Caki2 (cell line): ENCODE data around the gene GALNT10. TPM values are rescaled to one million over a fixed set of nuclear protein-coding genes. Genes with fewer than 3 reads are reported as not detected.

Experiments
- DNase-seq: peaks from one replicate; pipeline ENCODE4 v3.0.0-alpha.2; 2015; ENCODE audit warnings: low read depth
- in situ Hi-C: cut with HindIII; loops from 2 replicates; pipeline ENCODE4 v1.10.0; 2016; ENCODE audit warnings: low sequenced_read_pairs, low pct_unique_long_range_greater_than_20kb, mixed read lengths
- total RNA-seq: library from RNA; depleted of rRNA; stranded (reverse); fragments of >200 nt; shearing (Covaris generic); gene quantifications from 2 replicates; pipeline ENCODE4 v1.2.3, GENCODE V29; 2014; ENCODE audit warnings: low replicate concordance

Gene GALNT10
- total RNA-seq, 1 experiment from 2014 or later, result 19.8 TPM

DNA sequence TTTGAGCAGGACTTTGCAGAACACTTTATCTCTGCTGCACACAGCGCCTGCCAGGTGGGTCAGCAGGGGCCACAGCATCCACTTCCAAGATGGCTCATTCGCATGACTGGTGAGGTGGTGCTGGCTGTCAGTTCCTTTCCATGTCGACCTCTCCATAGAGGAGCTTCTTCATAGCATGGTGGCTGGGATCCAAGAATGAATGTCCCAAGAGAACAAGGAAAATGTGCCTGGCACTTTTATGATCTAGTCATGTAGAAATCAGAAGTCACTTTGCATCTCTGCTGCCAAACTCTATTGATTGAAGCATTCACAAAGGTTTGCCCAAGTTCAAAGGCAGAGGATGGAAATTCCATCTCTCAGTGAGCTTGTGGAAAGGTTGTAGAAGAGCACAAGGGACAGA is 85.0 kb downstream of the GALNT10 start:
- no peak for DNase-seq
- in situ Hi-C loops, result no loop called here

- DNase-seq, result no peak
- in situ Hi-C loops, result no loop called here
Observed at GRCh38 chr5:154276261-154276972, 85.9 kb downstream of the GALNT10 start.

GRCh38 chr5:154276973-154277331 is 86.4 kb downstream of the GALNT10 start:
- in situ Hi-C loops, result no loop called here
- DNase-seq, result no peak

- in situ Hi-C loops, result no loop called here
- DNase-seq, result no peak
Observed at GRCh38 chr5:154277499-154277898, 87.0 kb downstream of the GALNT10 start.

DNA sequence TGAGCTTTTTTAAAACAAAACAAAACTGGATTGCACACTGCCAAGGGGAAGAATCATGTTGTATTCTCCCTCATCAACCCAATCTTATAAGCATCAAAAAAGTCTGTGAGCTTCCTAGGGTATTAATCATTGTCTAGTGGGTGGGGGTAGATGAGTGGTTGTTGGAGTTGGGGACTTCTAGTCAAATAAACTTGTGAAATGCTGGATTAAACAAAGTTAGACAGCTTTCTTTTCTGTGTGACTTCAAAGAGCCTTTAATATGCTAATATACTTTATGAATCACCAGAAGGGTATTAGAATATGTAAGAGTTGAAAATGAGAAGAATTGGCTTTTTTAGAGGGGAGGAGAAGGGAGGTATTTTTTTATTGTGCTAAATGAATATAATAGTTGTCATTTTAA is 87.7 kb downstream of the GALNT10 start:
- in situ Hi-C loops, result no loop called here
- no peak for DNase-seq

- in situ Hi-C loops, result no loop called here
- DNase-seq, result no peak
Observed at GRCh38 chr5:154278908-154279307, 88.4 kb downstream of the GALNT10 start.

DNA sequence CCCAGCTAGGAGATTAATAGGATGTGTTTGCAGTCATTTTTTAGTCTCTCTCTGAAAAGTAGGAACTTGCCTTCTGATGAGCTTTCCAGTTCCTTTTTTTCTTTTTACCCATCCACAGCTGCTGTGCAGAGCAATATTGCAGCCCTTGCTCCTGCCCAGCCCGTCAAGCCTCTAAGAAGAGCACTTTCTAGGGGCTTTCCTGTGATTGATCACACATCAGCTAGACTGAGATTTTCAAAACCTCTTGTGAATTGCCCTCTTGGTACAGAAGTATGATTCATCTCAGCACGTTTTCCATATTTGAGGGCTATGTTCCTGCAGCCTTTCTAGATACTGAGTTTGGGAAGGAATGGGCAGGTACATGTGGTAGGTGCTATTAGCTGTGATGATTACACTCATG is 93.9 kb downstream of the GALNT10 start:
- no peak for DNase-seq
- in situ Hi-C loops, result no loop called here

- in situ Hi-C loops, result no loop called here
- peak; percentile 51 for DNase-seq
Observed at GRCh38 chr5:154285661-154286408, 95.3 kb downstream of the GALNT10 start.

DNA sequence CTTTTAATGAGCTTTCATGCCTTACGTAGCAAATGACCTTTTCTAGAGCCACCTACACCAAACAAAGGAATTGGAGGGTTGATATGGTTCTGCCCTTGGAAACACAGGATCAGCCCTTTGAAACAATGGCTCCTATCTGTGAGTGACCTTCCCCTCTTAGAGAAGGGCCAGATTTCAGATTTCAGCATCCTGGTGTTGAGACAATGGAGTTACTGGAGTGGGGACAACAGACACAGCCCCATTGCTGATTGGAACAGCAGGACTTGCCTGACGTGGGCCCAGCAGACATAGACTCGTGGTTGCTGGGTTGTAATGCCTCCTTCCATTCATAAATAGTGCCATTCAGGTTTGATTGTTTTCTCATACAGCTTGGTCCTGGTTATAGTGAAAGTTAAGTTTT is 96.0 kb downstream of the GALNT10 start:
- no peak for DNase-seq
- in situ Hi-C loops, result no loop called here

GRCh38 chr5:154287136-154287535 is 96.6 kb downstream of the GALNT10 start:
- in situ Hi-C loops, result no loop called here
- DNase-seq, result peak; percentile 25

- no peak for DNase-seq
- in situ Hi-C loops, result no loop called here
Observed at GRCh38 chr5:154288145-154288544, 97.6 kb downstream of the GALNT10 start.

DNA sequence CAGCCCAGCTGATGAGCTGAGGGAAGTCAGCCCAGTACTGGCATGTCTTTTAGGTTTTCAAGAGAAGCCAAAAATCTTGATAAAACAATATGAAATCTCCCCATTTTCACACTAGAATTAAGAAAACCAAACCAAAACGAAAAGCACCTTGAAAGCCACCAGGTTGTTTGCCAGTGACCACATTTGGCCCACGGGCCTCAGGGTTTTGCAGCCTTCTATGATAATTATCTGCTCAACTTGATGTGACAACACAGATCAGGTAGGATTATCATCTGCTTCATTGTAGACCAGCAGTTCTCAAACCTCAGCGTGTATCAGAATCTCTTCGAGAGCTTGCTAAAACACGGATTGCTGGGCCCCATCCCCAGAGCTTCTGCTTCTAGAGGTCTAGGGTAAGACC is 101.4 kb downstream of the GALNT10 start:
- in situ Hi-C loops, result no loop called here
- no peak for DNase-seq

GRCh38 chr5:154293219-154293618 is 102.7 kb downstream of the GALNT10 start:
- no peak for DNase-seq
- in situ Hi-C loops, result no loop called here

- no peak for DNase-seq
- in situ Hi-C loops, result no loop called here
Observed at GRCh38 chr5:154295551-154295950, 105.0 kb downstream of the GALNT10 start.

DNA sequence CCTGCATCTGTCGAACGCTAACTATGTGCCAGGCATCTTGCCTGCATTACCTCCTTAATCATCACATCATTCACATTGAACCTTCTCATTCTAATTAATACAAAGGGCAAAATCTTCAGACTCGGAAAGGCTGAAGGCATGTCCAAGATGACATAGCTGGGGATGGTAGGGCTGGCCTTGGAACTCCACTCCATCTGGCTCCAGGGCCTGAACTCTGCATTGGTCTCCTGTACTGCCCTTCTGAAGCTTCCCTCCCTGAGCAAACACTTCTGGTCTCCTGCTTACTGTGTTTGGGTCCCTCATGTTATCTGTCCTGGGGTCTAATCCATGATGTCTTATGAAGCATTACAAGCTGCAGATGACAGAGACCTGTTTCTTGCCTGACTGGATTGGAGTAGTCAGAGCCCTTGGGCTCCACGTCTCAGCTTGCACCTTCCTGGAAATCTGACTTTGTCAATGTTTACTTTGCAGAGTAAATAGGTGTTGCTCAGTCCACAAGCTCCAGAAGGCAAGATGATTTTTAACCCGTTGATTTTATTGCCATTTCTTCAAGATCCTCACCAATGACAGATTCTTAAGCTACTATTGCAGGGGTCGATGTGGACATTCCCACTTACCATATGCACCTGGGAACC is 106.1 kb downstream of the GALNT10 start:
- in situ Hi-C loops, result no loop called here
- DNase-seq, result no peak

DNA sequence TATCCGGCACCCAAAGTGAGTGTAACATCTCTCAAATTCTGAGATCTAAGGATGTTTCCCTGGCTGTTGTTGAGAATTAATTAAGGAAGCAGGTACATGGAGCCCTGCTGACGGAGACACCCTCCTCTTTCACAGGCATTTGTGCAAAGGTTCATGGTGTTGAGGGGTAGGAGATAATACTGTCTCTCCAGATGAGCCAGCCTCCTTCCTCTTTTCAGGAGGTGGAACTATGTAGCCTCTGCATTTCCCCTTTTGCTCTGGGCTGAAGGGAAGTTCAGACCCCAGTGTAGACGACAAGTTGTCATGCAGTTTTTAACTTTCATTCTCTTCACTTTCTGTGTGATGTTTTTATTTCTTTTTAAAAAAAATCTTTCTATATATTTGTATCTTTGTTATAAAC is 107.5 kb downstream of the GALNT10 start:
- DNase-seq, result no peak
- in situ Hi-C loops, result no loop called here

DNA sequence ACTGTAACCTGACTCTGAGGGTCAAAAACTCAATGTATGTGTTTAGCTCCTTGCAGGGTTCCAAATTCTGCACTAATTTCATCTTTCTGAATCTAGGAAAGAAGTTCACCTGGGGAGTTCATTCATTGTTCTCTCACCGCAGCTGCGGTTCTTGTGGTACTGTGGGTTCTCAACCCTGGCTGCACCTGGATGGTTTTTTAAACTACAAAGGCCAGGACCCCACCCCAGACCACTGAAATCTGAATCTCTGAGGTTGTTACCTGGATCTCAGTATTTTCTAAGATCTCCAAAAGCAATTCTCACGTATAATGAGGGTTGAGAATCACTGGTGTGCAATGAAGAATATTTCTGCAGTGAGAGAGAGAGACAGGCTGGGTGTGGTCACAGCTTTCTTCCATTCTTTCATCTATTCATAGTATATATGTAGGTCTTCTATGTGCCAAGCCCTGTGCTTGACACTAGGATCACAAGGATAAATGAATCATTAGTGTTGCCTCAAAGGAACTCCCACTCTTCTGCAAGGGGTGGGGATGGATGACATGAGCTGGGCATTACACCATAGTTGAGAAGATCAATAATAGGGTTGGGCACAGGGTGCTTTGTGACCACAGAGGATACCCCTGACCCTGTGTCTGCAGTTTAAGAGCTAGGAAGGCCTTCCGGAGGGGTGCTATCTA is 109.8 kb downstream of the GALNT10 start:
- in situ Hi-C loops, result no loop called here
- no peak for DNase-seq

DNA sequence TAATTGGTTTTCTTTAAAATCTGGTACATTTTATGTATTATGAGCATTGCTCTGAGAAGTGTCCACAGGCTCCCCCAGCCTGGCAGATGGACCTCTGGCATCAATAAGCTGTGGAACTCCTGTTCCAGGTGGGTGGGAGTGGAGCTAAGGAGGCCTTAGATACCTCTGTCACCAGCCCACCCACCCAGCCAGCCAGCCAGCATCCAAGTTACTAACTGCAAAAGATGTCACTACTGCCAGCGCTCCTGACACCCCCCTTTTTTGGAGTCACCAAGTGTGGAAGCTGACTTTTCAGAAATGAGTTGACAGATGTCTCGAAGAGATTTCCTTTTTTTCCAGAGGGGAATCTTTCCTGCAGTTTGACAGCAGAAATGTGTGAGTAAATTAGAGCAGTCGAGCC is 111.2 kb downstream of the GALNT10 start:
- no peak for DNase-seq
- in situ Hi-C loops, result no loop called here

GRCh38 chr5:154302161-154302560 is 111.6 kb downstream of the GALNT10 start:
- in situ Hi-C loops, result no loop called here
- no peak for DNase-seq
